GM12872 (cell line): ENCODE results near the gene TBC1D8.

ENCODE experiments used
- TF ChIP-seq, protein P1 (sequence below): IDR thresholded peaks from 3 replicates; pipeline ENCODE4 v1.5.1; 2011; ENCODE audit warnings: low read depth, mild to moderate bottlenecking, low read length, moderate library complexity; ENCODE audit not compliant: insufficient read depth

The TBC1D8 gene

DNA sequence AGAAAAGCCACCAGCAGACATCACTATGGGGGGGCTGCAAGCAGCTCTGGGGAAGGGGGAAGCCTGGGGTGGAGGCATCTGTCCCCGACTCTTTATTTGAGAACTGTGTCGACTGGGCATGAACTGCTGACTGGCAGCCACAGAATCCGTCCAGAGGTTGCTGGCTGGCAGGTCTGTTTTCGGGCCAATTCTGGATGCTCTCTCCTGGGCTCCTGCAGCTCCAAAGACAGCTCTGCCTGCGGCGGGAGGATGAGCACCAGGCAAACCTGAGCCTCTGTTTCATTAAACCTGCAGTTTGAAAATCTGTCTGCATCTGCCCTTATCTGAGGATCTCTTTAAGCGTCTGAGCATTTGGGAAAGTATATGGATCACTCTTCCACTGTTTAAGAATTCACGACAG, 183.5 kb downstream of the TBC1D8 start:
- TF ChIP-seq, protein P1, sequence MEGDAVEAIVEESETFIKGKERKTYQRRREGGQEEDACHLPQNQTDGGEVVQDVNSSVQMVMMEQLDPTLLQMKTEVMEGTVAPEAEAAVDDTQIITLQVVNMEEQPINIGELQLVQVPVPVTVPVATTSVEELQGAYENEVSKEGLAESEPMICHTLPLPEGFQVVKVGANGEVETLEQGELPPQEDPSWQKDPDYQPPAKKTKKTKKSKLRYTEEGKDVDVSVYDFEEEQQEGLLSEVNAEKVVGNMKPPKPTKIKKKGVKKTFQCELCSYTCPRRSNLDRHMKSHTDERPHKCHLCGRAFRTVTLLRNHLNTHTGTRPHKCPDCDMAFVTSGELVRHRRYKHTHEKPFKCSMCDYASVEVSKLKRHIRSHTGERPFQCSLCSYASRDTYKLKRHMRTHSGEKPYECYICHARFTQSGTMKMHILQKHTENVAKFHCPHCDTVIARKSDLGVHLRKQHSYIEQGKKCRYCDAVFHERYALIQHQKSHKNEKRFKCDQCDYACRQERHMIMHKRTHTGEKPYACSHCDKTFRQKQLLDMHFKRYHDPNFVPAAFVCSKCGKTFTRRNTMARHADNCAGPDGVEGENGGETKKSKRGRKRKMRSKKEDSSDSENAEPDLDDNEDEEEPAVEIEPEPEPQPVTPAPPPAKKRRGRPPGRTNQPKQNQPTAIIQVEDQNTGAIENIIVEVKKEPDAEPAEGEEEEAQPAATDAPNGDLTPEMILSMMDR: no peak

DNA sequence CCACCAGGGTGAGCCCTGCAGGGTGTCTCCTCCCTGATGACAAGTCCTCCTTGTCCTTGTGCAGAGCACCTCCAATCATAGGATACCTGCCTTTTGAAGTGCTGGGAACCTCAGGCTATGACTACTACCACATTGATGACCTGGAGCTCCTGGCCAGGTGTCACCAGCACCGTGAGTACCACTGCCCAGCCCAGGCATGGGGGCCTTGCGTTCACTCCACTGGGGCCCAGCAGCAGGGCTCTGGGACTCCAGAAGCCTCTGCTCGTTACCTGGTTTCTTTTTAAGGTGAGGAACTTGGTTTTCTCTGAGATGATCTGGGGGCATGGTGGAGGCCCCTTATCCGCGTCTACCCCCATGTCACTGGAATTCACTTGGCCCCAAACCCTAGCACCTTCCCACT, 185.6 kb downstream of the TBC1D8 start:
- TF ChIP-seq, protein P1: no peak

DNA sequence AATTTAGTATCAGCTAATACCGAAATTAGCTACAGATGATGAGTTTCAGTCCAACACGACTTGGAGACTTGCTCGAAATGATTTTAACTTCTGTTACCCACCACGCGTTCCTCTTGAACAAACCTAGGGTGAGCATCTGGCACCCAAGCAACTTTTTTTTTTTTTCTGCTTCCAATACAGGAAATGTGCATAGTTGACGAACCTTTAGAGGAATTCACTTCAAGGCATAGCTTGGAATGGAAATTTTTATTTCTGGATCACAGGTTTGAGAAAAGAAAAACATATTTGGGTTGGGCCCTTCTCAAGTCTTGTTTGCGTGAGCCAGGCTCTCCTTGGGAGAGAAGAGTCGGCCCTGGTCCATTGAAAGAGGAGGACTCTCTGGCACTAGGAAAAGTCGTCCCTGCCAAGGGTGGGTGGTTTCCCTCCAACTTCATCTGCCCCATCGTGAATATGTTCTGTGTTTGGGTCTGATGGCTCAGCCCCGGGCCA, 186.5 kb downstream of the TBC1D8 start:
- TF ChIP-seq, protein P1: no peak

DNA sequence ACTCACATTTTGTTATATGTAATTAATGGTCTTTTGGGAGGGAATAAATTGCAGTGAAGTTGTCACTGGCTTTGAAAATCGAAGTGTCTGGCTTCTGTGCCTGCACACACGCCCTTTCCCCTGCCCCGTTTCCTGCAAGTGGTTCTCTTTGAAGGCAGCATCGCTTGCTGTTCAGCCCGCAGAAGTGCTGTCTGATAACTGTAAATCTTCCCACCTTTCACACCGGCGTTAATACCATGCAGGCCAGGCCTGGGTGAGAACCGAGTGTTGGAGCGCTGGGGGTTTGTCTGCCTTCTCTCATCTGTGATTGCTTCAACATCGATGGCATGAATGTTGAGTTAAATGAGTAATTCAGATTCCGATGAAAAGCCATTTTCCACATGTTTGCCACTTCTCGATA, 187.0 kb downstream of the TBC1D8 start:
- TF ChIP-seq, protein P1: no peak

DNA sequence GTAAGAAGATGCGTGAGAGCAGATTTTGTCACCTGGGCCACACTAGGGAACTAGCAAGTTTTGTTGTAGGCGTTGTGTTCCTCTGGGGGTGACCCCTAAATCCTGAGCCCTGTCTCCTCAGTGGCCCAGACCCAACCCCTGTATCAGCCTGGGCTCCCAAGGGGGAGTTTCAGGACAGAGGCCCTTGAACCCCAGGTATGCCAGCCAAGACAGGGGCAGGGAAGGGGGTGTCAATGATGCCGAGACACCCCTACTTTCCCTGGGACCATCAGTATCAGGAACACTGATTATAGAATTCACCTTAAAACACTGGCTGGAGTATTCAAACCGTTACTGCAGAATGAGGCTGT, 188.2 kb downstream of the TBC1D8 start:
- TF ChIP-seq, protein P1: no peak

DNA sequence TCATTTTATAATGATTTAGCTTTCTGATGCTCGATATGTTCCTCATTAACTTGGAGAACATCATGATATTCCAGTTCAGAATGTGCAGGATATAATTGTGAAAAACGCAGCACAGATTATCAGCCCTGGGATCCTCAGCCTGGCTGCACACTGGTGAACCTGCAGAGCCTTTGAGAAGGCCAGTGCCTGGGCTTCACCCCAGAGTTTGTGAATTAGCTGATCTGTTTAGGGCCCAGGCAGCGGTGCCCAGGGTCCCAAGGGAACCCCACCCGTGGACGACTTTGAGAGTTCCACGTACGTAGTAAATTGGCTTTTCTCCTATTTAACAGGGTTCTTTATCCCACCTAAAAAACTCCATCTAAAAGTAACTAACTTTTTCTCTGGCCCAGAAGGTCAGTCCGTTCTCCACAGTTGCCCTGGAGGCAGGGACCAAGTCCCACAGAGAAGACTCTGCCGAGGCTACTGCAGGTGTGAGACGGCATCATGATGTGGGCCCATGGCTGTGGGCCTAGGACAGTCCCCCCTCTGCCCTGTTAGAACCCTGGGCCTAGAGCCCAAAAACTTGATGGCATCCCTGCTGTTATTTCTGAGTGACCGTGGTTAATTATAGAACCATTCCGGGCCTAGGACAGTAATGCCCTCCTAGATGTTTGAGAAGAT, 188.7 kb downstream of the TBC1D8 start:
- TF ChIP-seq, protein P1: no peak

DNA sequence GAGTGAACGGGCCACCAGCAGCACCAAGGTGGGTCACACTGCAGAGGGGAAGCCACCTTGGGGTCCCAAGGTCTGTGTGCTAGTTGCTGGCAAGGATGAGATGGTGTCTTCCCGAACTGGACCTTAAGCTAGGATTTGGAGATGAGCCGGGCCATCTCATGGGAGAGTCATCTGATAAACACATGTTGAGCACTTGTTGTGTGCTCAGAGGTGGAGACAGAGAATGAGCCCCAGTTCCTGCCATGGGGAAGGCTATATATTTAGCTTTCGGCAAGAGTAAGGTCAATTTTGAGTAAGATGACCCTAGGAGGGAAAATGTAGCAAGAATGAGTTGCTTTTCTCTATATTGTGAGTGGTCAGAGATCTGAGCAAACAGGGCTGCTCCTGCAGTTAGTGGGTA, 190.5 kb downstream of the TBC1D8 start:
- TF ChIP-seq, protein P1: no peak
